Epithelial cell of esophagus (primary cell): ENCODE results near the gene IGF2.

ENCODE experiments used
- DNase-seq: peaks from one replicate; pipeline ENCODE4 v3.0.0; 2010; ENCODE audit warnings: low read depth
- H3K4me3 ChIP-seq: 2 replicates; pipeline ENCODE4 v1.5.1; 2011; ENCODE audit warnings: mild to moderate bottlenecking, low read length, control low read depth
- CTCF ChIP-seq: IDR thresholded peaks from 2 replicates; pipeline ENCODE4 v1.5.1; 2011; ENCODE audit warnings: low read depth, mild to moderate bottlenecking, low read length, control low read depth, inconsistent platforms; ENCODE audit not compliant: insufficient read depth; ENCODE audit errors: missing control alignments

Gene IGF2

GRCh38 chr11:2090172-2091111, 48.7 kb downstream of the IGF2 start:
- no peak for TF ChIP-seq CTCF
- H3K4me3 ChIP-seq = no peak overlapping the region
- DNase-seq = no peak

GRCh38 chr11:2089536-2090165, 49.5 kb downstream of the IGF2 start:
- peak; percentile 47 for DNase-seq
- H3K4me3 ChIP-seq = no peak overlapping the region
- TF ChIP-seq CTCF = no peak

- H3K4me3 ChIP-seq = no peak overlapping the region
- DNase-seq = no peak
- TF ChIP-seq CTCF = peak; percentile 19
These were observed 50.2 kb downstream of the IGF2 start for GRCh38 chr11:2088746-2089535.

- DNase-seq = no peak
- no peak overlapping the region for H3K4me3 ChIP-seq
- TF ChIP-seq CTCF = no peak
These were observed 50.9 kb downstream of the IGF2 start for GRCh38 chr11:2088284-2088683.

GRCh38 chr11:2086239-2087040, 52.7 kb downstream of the IGF2 start:
- no peak for DNase-seq
- TF ChIP-seq CTCF = no peak
- H3K4me3 ChIP-seq = no peak overlapping the region
